Right lobe of liver (tissue), 6 donors: ENCODE data around the gene MYO16. TPM values are rescaled to one million over a fixed set of nuclear protein-coding genes. Genes with fewer than 3 reads are reported as not detected.

Source experiments
- ATAC-seq, 4 donors: fragments of 200-7000 bp; cut with Tn5 transposase; one replicate each; pipeline ENCODE4 v1.9.1; 2020; ENCODE audit warnings: mild to moderate bottlenecking in 4 of 4, moderate library complexity in 4 of 4
- DNase-seq, 3 donors: peaks; one replicate each; pipeline ENCODE4 v3.0.0-alpha.2; 2020
- H3K27ac ChIP-seq, 3 donors: fragments of 200-600 bp; one replicate each; pipeline ENCODE4 v1.8.0; 2022
- H3K27me3 ChIP-seq, 2 donors: fragments of 200-600 bp; one replicate each; pipeline ENCODE4 v1.8.0; 2022
- H3K36me3 ChIP-seq, 4 donors: fragments of 200-600 bp; sonication (generic) in 1 of 4; one replicate each; pipeline versions ENCODE4 v1.5.1 to v1.8.0; 2017 to 2022; ENCODE audit warnings: control low read depth in 1 of 4
- H3K4me1 ChIP-seq, 4 donors: fragments of 200-600 bp; sonication (generic) in 1 of 4; one replicate each; pipeline versions ENCODE4 v1.5.1 to v1.8.0; 2017 to 2022; ENCODE audit warnings: control low read depth in 1 of 4
- H3K4me3 ChIP-seq, 3 donors: fragments of 200-600 bp; one replicate each; pipeline ENCODE4 v1.8.0; 2022
- H3K9me3 ChIP-seq, 4 donors: fragments of 200-600 bp; sonication (generic) in 1 of 4; one replicate each; pipeline versions ENCODE4 v1.5.1 to v1.8.0; 2017 to 2022; ENCODE audit warnings: control low read depth in 1 of 4
- CTCF ChIP-seq, 4 donors: fragments of 200-600 bp in 3 of 4; fragments of 450-650 bp in 1 of 4; IDR thresholded peaks; one replicate each; pipeline versions ENCODE4 v1.5.1 to v1.8.0; 2016 to 2022; ENCODE audit warnings: antibody characterized with exemption in 4 of 4, mild to moderate bottlenecking in 2 of 4
- POLR2A ChIP-seq: fragments of 450-650 bp; IDR thresholded peaks from one replicate; pipeline ENCODE4 v1.6.1; 2017; ENCODE audit warnings: antibody characterized with exemption, mild to moderate bottlenecking
- WGBS: methylation state at CpG from one replicate; pipeline ENCODE4 v1.1.6; 2018; ENCODE audit warnings: low coverage, low lambda C conversion rate; ENCODE audit not compliant: insufficient coverage; ENCODE audit errors: missing lambda C conversion rate; 5-methylcytosine and 5-hydroxymethylcytosine counted together
- intact Hi-C, 2 donors: fragments of 100-400 bp; cut with DNase I; formaldehyde crosslinking; loops; one replicate each; pipeline versions ENCODE4 v1.11.2 to v1.14.1; 2022
- total RNA-seq, 6 experiments: library from RNA; depleted of rRNA in 2 of 6; stranded (reverse); fragments of >200 nt in 2 of 6; fragmentation: NEBNext Ultra II Directional in 3 of 6; extraction: Animal tissue kit (Norgen Biotek cat#: 25700) in 3 of 6; gene quantifications; one replicate each; pipeline versions ENCODE4 v1.1.0 to v1.2.4, GENCODE V29; 2016 to 2023
- donor health status: DM: no; HTN: yes; CAD: no.
- donor health status: DM: no; HTN: no; CAD: no.
- donor health status: DM: no; HTN: no; CAD: no.
- donor health status: DM: no; HTN: yes; CAD: no.
- donor health status: DM: no; HTN: yes; CAD: no.

MYO16 gene
- total RNA-seq, 6 experiments from 2014 or later, result 0.43 to 2.7 (median 0.93) TPM

DNA sequence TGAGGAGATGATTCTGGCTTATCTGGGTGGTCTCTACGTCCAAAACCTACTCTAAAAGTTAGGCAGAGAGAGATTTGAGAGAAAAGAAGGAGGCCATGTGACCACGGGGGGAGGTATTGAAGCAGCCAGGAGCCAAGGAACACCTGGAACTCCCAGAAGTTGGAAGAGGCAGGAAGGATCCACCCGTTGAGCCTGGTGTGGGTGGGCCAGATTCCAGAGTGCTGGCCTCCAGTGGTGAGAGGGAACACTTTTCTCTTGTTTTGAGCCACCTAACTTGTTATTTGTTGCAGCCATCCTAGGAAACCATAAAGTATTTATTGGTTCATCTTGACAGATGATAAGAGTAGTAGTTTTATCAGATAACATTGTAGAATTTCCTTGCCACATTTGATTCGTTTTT is 396.9 kb downstream of the MYO16 start:
- Histone ChIP-seq H3K27me3 (no peaks in the 10 kb centered on the region), H3K9me3 (no peaks in the 10 kb centered on the region), H3K4me1 (no peaks in the 10 kb centered on the region), H3K36me3 (no peaks in the 10 kb centered on the region), H3K27ac (no peak overlapping the region), H3K4me3 (no peak overlapping the region)
- WGBS, result 73% methylated on average over 4 of the region's 4 CpGs
- ATAC-seq, result no peak
- DNase-seq, result no peak
- intact Hi-C loops, result no loop called here
- TF ChIP-seq POLR2A (no peak), CTCF (IDR thresholded peaks at IDR 0.05) (no peak)

DNA sequence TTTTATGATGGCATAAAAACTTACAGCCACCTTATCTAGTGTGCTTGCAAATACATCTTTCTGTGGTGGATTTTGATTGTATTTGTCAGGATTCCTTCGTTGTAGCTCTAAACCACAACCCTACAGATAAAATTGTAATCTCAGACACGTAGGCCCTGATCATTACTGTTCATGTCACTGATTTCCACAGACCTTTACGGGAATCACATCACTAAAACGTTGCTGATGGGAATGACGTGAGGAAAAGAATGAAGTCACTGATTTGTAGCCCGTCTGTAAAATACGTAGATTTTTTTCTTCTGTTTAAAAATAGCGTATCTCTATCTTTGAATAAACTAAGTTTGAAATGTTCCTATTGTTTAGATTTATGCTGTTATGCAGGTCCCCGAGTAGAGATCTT is 399.2 kb downstream of the MYO16 start:
- H3K9me3 ChIP-seq, result no peaks in the 10 kb centered on the region

DNA sequence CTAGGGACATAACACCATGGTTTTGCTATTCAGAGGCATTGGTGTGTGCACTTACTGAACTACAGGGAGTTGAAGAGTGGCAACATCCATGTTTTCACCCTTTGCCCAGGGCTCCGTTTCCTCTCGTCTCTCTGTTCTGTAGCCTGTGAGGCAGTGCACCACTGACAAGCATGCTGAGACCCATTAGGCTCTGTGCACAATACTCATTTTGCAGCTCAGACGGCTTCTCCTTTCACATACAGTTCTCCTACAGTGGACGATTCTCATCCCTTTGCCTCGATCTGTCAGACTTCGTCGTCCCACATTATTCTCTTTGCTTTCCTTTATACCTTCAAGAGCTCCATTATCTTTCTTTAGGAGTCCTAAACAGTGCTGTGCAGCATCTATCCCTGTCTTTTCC is 403.7 kb downstream of the MYO16 start:
- Histone ChIP-seq H3K36me3 (no peaks in the 10 kb centered on the region), H3K4me1 (no peaks in the 10 kb centered on the region), H3K4me3 (no peak overlapping the region), H3K27ac (no peak overlapping the region), H3K9me3 (no peaks in the 10 kb centered on the region), H3K27me3 (no peaks in the 10 kb centered on the region)
- intact Hi-C loops, result no loop called here
- 92% methylated on average over 7 of the region's 7 CpGs for WGBS
- TF ChIP-seq CTCF (IDR thresholded peaks at IDR 0.05) (no peak), POLR2A (no peak)
- ATAC-seq (no peak), DNase-seq (no peak)

More for the DNA sequence above, 399.2 kb downstream of the MYO16 start:
- no peaks in the 10 kb centered on the region for H3K4me1 ChIP-seq
- WGBS, result 75% methylated on average over 9 of the region's 9 CpGs
- H3K27ac ChIP-seq, result no peak overlapping the region
- TF ChIP-seq POLR2A, result no peak
- TF ChIP-seq CTCF (IDR thresholded peaks at IDR 0.05), result no peak
- intact Hi-C loops, result no loop called here
- H3K36me3 ChIP-seq, result no peaks in the 10 kb centered on the region
- DNase-seq, result no peak
- no peaks in the 10 kb centered on the region for H3K27me3 ChIP-seq
- ATAC-seq, result no peak
- no peak overlapping the region for H3K4me3 ChIP-seq

GRCh38 chr13:109036078-109036780 is 406.8 kb downstream of the MYO16 start:
- DNase-seq (no peak), ATAC-seq (no peak)
- intact Hi-C loops, result no loop called here
- H3K4me3 ChIP-seq, result no peak overlapping the region
- no peak overlapping the region for H3K27ac ChIP-seq
- no peaks in the 10 kb centered on the region for H3K27me3 ChIP-seq
- TF ChIP-seq CTCF (IDR thresholded peaks at IDR 0.05), result no peak
- no peaks in the 10 kb centered on the region for H3K4me1 ChIP-seq
- H3K36me3 ChIP-seq, result no peaks in the 10 kb centered on the region
- no peaks in the 10 kb centered on the region for H3K9me3 ChIP-seq
- WGBS, result 84% methylated on average over 7 of the region's 7 CpGs
